Activated CD4-positive, alpha-beta T cell treated with anti-CD3 and anti-CD28 coated beads for 4 hours (primary cell): ENCODE results near the gene DCAKD.

Source experiments
- DNase-seq, 2 donors: peaks; one replicate each; pipeline ENCODE4 v3.0.0-alpha.2; 2020

DCAKD gene

GRCh38 chr17:45029758-45030423 lies 21.5 kb downstream of the DCAKD start:
- DNase-seq: no peak

- DNase-seq: no peak
These were observed 22.3 kb downstream of the DCAKD start for GRCh38 chr17:45029096-45029495.

- no peak for DNase-seq
These were observed 28.6 kb downstream of the DCAKD start for GRCh38 chr17:45022655-45023339.

- DNase-seq: no peak
These were observed 29.2 kb downstream of the DCAKD start for GRCh38 chr17:45022288-45022648.

- DNase-seq: peak; percentile 58 to 63
These were observed 29.7 kb downstream of the DCAKD start for GRCh38 chr17:45021607-45022287.

DNA sequence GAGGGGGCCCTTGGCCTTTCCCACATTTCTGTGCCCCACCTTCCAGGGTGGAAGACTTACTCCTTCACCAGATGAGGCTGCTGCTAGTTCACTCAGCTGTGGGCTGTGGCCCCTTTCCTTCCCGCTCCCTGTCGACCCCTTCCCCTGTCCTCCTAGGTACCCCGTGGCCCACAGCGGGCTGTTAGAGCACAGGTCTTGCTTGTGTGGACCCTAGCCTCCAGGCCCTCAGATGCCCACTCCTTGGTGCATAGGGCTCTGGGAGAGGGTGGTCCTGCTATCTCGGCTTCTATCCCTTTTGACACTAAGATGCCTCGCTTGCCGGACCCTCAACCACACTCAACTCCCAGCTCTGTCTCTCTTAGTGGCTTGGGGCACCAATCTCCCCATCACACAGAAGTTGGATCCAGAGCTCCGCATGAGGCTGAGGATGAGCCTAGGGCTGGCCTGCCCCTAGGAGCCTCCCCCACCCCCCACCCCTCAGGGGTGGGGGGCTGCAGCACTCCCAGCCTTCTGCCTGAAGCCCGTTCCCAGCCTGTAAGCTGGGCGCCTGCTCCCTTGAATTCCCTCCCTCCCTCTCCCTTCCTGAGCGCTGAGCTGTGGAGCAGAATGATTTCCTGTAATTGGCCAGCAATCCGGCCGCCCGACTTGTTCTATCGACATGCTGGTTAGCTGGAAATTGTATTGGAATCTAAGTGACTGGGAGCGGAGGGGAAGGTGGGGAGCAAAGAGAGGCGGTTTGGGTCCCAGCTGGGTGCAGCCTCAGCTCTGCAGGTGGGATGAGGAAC lies 30.9 kb downstream of the DCAKD start:
- DNase-seq: no peak

- DNase-seq: peak; percentile 21 to 26
These were observed 32.4 kb downstream of the DCAKD start for GRCh38 chr17:45018848-45019711.

DNA sequence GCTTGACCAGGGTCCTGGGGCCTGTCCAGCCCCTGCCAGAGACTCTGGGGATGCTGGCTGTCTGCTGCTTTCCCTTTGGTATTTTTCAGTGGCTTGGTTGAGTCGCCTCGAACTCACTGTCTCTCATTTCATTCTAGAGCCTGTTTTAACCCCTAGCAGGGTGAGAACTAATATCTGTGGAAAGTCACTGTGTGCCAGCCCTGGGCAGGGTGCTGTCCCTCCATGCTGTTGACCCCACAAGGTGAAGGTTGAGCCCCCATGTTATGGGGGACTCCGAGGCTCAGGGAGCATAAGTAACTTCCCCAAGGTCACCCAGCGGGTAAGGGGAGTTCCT lies 33.0 kb downstream of the DCAKD start:
- DNase-seq: no peak

- DNase-seq: no peak
These were observed 34.6 kb downstream of the DCAKD start for GRCh38 chr17:45016823-45017222.

GRCh38 chr17:45016237-45016636 lies 35.2 kb downstream of the DCAKD start:
- DNase-seq: no peak

DNA sequence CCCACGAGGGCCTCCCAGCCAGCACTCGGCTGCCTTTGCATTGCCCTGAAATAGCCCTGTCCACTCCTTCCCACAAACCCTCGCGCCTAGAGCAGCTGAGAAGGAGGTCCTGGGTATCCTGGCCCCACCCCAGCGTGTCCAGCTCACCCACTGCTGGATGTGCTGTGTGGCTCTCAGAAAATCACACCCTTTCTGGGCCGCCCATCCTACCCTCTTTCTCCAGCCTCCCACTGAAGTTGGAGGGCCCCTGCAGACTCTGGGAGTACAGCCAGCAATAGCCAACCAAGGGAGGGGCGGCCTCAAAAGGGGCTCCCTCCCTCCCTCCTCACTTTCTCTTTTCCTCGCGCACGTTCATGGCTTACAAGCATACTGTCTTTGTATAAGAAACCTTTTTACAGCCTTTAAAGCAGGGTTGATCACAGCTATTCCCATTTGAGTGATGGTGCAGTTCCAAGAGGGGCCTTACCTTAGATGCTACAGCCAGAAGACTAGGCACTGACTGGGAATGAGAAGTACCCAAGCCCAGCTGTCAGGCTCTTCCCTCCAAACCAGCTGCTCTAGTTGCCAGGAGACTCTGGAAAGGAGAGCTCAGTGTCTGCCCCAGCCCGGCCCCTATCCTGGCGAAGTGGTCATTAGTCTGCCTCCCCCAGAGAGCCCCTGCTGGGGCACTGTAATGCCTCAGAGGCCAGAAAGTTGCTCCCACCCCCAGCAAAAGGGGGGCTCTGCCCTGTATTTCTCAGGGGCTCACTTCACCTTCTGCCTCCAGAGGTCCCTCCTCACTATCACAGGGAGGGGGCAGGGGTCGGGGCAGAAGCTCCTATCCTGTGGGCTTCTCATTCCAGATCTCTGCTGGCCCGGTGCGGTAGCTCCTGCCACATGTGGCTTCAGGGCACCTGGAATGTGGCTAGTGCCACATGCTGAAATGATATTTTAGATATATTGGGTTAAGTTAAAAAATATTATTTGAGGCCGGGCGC lies 38.1 kb downstream of the DCAKD start:
- no peak for DNase-seq

DNA sequence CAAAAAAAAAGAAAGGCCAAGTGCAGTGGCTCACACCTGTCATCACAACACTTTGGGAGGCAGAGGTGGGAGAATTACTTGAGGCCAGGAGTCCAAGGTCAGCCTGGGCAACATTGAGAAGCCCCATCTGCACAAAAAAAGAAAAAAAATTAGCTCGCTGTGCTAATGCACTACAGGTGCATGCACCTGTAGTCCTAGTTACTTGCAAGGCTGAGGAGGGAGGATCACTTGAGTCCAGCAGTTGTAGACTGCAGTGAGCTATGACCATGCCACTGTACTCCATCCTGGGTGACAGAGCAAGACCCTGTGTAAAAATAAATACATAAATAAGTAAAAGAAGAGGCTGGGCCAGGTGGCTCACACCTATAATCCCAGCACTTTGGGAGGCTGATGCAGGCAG lies 39.7 kb downstream of the DCAKD start:
- DNase-seq: no peak

DNA sequence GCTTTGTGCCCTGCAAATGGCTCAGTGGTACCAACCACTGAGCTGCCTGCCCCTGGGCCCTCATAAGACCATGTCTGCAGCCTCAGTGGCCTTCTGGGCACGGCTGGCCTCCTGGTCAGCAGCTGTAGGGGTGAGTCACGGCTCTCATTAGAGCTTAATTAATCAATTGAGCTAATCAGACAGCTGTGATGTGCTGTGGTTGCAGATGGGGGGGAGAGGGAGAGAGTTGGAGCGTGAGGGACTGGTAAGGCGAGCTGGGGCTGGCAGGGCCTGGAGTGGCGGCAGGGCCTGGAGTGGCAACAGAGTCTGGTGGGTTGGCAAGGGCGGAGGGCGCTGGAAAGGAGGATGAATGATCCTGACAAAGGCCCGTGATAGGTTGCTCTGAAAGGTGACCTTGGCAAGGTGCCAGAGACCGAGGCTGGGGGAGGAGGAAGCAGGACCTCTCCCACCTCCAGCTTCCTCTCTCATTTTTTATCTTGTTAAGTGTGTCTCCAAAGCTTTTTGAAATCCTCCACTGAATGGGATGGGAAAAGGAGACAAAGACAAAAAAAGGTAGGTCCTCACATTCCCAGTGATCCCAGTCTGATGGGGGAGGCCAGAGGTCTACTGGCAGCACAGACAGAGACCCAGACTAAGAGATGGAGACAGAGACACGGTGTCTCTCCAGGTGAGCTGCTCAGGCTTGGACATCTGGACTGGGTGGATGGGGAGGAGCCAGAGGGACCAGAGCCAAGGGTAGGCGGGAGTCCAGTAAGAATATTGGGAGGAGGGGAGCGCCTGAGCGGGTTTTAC lies 41.6 kb downstream of the DCAKD start:
- no peak for DNase-seq

GRCh38 chr17:45008216-45008615 lies 43.2 kb downstream of the DCAKD start:
- DNase-seq: no peak

- DNase-seq: no peak
These were observed 44.4 kb downstream of the DCAKD start for GRCh38 chr17:45006927-45007461.

DNA sequence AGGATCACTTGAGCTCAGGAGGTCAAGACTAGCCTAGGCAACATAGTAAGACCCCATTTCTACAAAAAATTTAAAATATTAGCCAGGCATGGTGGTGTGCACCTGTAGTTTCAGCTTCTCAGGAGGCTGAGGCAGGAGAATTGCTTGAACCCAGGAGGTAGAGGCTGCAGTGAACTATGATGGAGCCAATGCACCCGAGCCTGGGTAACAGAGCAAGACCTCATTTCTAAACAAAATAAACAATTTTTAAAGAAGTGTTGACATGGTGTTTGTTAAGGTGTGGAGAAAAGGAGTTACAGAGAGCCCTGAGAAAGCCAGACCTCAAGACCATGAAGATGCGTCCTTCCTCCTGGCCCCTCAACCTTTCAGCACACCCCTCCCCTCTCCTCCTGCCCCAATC lies 45.7 kb downstream of the DCAKD start:
- DNase-seq: no peak

DNA sequence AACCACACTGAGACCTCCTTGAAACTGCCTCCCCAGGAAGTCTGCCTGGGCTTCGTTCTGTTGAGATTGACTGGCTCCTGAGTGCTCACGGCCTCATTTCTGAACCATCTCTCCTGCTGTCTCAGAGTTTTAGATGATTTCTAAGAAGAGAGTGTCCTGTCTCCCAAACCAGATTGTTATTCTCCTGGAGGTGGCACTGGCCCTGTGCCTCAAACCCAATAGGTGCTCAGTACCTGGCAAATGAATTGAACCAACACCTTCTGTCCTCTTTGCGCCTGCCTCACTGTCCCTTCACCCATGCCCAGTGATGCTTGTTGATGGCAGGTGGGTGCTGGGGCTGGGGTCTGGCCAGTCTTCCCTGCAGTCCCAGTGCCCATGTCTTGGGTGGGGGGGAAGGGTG lies 47.0 kb downstream of the DCAKD start:
- DNase-seq: no peak

GRCh38 chr17:45003877-45004276 lies 47.6 kb downstream of the DCAKD start:
- DNase-seq: no peak

DNA sequence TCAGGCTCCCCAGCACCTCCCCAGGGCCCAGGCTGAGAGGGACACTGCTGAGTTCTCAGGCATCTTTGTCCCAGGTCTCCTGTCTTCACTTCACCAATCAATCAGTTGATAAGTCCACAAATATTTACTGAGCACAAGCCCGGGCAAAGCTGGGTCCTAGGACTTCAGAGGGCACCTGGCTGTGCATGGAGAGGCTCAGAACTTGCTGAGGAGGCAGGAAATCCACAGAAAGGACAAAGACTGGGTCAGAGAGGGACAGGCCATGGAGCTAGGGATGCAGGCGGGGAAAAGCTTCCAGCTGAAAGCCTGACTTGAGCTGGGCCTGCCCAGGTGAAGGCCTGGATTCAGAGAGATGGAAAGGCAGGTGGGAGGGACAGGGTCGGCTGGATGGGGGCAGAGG lies 50.1 kb downstream of the DCAKD start:
- no peak for DNase-seq

GRCh38 chr17:44999433-44999832 lies 52.0 kb downstream of the DCAKD start:
- no peak for DNase-seq
